ENCODE data around the gene TTLL5.

Gene TTLL5

DNA sequence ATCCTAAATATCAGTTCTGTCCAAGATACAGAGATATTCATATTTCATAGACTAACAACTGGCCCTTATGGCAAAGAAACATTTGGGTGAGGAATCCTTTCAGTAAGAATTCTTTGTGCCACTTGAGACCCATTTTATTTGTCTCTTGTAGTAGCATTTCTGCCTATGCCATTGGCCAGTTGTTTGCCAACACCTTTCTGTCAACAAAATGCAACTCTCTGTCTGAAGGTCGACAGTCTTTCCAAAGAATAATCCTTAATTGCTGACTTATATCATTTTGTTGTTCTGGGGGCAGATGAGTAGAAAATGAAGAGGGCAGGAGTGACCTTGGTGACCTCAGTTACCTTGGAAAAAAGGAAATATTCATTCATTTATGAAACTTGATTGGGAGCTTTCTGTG lies 335.4 kb downstream of the TTLL5 start:
- no peak for DNase-seq

GRCh38 chr14:75999511-76000190 lies 338.6 kb downstream of the TTLL5 start:
- DNase-seq, result no peak

DNA sequence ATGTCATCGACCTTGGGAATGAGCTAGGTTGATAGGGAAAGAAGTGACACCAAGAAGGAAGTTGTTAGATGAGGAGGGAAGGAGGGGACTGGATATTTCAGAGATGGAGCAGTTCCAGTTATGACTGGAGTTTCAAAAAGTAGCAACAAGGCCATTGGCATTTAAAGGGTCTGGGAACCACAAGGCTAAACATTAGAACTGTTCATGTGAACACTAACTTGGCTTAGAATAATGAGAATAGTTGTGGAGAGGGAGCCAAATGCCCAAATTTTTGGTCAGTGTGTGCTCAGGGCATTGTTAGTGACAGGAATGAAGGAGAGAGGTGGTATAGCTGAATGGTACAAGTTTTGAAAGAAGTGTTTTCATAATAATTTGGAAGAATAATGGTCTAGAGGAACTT lies 341.3 kb downstream of the TTLL5 start:
- no peak for DNase-seq

All from hematopoietic multipotent progenitor cell treated with erythropoietin and hydrocortisone succinate and interleukin-3 and kit ligand, for 6 days (in vitro differentiated cells).